NT2/D1 (cell line): ENCODE data around the gene RAP1GAP2.

Source experiments
- SUZ12 ChIP-seq: IDR thresholded peaks from 2 replicates; pipeline ENCODE4 v1.6.1; 2011; ENCODE audit not compliant: insufficient read length, insufficient read depth; ENCODE audit errors: extremely low read depth
- YY1 ChIP-seq: IDR thresholded peaks from 2 replicates; pipeline ENCODE4 v1.6.1; 2011; ENCODE audit not compliant: insufficient read length, insufficient read depth

DNA sequence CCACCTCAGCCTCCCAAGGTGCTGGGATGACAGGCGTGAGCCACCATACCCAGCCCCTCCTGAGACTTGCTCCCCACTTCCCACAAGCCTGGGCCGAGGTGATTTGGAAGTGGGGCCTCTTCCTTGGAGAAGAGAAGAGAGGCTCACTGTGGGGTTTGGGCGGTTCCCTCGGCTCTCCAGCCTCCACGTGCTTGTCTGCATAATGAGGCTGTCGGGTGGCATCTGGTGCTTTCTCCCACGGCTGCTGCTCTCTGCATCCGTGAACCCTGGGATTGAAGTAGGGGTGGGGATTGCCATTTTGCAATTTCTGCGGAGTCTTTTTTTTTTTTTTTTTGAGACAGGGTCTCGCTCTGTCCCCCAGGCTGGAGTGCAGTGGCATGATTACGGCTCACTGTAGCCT lies 101.4 kb downstream of the RAP1GAP2 start:
- TF ChIP-seq YY1 = no peak
- TF ChIP-seq SUZ12 = no peak
